ENCODE results near the gene PRMT2.
"Not testable (repeated sequence)": the region's sequence is repeated elsewhere in the genome, so short reads cannot be mapped to it uniquely, and the experiment has no call there.

Gene PRMT2

DNA sequence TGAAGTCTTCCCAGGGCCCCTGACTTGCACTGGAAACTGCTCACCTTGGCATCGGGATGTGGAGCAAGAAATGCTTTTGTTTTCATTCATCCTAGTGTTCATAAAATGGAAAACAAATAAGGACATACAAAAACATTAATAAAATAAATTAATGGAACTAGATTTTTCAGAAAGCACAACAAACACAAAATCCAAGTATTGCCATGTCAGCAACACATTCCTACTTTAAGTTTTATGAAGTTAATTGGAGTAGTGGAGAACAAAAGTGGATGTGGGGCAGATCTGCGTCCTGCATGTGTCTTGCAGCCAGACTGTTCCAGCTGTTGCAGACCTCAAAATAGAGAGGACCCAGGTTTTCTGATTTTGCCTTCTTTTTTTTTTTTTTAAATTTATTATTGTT lies 32.9 kb downstream of the PRMT2 start:
- no peak for DNase-seq (ENCODE audit: low spot score)

DNA sequence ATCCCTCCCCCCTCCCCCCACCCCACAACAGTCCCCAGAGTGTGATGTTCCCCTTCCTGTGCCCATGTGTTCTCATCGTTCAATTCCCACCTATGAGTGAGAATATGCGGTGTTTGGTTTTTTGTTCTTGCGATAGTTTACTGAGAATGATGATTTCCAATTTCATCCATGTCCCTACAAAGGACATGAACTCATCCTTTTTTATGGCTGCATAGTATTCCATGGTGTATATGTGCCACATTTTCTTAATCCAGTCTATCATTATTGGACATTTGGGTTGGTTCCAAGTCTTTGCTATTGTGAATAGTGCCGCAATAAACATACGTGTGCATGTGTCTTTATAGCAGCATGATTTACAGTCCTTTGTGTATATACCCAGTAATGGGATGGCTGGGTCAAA lies 33.4 kb downstream of the PRMT2 start:
- DNase-seq (ENCODE audit: low spot score) = not testable (repeated sequence)

- no peak for DNase-seq (ENCODE audit: low spot score)
Observed at GRCh38 chr21:46674430-46675007, 39.0 kb downstream of the PRMT2 start.

DNA sequence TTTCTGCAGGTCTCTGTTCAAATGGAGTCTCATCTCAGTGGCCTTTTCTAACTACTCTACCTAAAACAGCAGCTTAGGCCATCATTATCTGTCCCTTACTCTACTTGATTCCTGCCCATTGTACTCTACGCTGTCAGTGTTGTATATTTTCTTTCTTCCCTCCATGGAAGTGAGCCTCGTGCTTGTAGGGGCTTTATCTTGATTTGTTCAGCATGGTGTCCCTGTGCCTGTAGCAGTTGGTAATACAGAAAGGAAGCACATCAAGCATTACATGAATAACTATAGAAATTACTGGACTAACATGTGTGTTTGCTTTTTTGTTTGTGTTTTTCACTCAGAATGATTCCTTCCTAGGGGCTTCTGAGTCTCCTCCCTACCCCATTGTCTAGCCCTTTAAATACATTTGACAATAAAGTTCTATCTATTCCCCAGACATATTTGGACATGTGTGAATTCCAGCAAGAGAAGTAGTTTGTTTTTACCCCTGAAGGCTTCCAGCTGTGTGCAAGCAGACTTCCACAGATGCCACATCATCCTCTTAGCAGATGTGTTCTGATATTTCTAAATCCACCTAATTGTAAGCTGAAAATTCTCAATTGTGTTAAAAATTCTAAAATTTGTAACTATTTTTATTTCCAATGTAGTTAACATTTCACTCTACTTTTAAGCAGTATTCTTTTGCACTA lies 40.3 kb downstream of the PRMT2 start:
- DNase-seq (ENCODE audit: low spot score) = no peak

- not testable (repeated sequence) for DNase-seq (ENCODE audit: low spot score)
Observed at GRCh38 chr21:46676542-46676941, 41.1 kb downstream of the PRMT2 start.

- DNase-seq (ENCODE audit: low spot score) = not testable (repeated sequence)
Observed at GRCh38 chr21:46681593-46681992, 46.1 kb downstream of the PRMT2 start.

DNA sequence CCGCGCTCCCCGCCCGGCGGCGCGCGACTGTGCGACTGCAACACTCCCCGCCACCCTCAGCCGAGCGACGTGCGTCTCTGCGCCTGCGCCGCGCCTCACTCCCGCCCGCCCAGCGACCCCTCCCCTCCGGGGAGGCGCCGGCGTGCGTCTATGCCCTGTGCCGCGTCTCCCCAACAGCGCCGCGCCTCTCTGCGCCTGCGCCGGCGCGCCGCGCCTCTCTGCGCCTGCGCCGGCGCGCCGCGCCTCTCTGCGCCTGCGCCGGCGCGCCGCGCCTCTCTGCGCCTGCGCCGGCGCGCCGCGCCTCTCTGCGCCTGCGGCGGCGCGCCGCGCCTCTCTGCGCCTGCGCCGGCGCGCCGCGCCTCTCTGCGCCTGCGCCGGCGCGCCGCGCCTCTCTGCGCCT lies 63.2 kb downstream of the PRMT2 start:
- not testable (repeated sequence) for DNase-seq (ENCODE audit: low spot score)

DNA sequence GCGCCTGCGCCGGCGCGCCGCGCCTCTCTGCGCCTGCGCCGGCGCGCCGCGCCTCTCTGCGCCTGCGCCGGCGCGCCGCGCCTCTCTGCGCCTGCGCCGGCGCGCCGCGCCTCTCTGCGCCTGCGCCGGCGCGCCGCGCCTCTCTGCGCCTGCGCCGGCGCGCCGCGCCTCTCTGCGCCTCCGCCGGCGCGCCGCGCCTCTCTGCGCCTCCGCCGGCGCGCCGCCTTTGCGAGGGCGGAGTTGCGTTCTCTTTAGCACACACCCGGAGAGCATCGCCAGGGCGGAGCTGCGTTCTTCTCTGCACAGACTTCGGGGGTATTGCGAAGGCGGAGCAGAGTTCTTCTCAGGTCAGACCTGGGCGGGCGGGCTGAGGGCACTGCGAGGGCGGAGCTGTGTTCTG lies 63.6 kb downstream of the PRMT2 start:
- not testable (repeated sequence) for DNase-seq (ENCODE audit: low spot score)
